WERI-Rb-1 (cell line): ENCODE results near the gene DES.

Source experiments
- DNase-seq: peaks from one replicate; pipeline ENCODE4 v3.0.0-alpha.2; 2020
- H3K27ac ChIP-seq: fragments of 250-450 bp; sonication (Bioruptor Pico); 2 replicates; pipeline ENCODE4 v1.5.1; 2020; ENCODE audit warnings: mild to moderate bottlenecking, moderate library complexity
- H3K27me3 ChIP-seq: fragments of 250-450 bp; sonication (Bioruptor Pico); 2 replicates; pipeline ENCODE4 v1.5.1; 2021; ENCODE audit warnings: mild to moderate bottlenecking, low read depth, moderate library complexity; ENCODE audit not compliant: insufficient read depth, severe bottlenecking
- H3K36me3 ChIP-seq: fragments of 250-450 bp; sonication (Bioruptor Pico); 2 replicates; pipeline ENCODE4 v1.5.1; 2020; ENCODE audit warnings: mild to moderate bottlenecking, moderate library complexity
- H3K4me3 ChIP-seq: 2 replicates; pipeline ENCODE4 v1.5.1; 2011; ENCODE audit warnings: low read depth, mild to moderate bottlenecking, control low read depth, low read length
- H3K9me3 ChIP-seq: fragments of 250-450 bp; sonication (Bioruptor Pico); 2 replicates; pipeline ENCODE4 v1.5.1; 2021; ENCODE audit warnings: mild to moderate bottlenecking, moderate library complexity; ENCODE audit not compliant: severe bottlenecking
- TF ChIP-seq, protein P1 (sequence below): IDR thresholded peaks from 2 replicates; pipeline ENCODE4 v1.5.1; 2011; ENCODE audit warnings: low read depth, mild to moderate bottlenecking, control low read depth, inconsistent platforms, low read length

DES gene

DNA sequence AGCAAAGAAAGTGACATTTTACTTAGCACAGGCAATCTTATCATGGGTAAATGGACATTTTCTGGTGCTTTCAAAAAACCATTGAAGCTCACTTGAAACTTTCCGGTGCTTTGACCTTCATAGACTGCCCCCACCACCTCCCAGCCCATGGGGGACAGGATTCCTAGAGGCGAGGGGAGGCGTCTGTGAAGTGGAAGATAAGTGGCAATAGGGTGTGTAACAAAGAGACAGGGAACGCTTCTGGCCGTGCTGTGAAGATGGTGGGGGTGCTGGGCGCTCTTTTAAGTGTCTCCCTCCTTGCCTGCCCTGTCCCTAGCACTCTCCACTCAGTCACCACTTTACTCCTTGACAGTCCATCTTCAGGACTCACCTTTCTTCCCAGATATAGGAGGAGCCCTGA lies 57.1 kb downstream of the DES start:
- H3K9me3 ChIP-seq, result no peaks in the 10 kb centered on the region
- no peak overlapping the region for H3K4me3 ChIP-seq
- DNase-seq, result no peak
- no peaks in the 10 kb centered on the region for H3K27me3 ChIP-seq
- H3K36me3 ChIP-seq, result no peaks in the 10 kb centered on the region; the same call in 1 of the 2 replicates
- no peak overlapping the region for H3K27ac ChIP-seq
- TF ChIP-seq, protein P1, sequence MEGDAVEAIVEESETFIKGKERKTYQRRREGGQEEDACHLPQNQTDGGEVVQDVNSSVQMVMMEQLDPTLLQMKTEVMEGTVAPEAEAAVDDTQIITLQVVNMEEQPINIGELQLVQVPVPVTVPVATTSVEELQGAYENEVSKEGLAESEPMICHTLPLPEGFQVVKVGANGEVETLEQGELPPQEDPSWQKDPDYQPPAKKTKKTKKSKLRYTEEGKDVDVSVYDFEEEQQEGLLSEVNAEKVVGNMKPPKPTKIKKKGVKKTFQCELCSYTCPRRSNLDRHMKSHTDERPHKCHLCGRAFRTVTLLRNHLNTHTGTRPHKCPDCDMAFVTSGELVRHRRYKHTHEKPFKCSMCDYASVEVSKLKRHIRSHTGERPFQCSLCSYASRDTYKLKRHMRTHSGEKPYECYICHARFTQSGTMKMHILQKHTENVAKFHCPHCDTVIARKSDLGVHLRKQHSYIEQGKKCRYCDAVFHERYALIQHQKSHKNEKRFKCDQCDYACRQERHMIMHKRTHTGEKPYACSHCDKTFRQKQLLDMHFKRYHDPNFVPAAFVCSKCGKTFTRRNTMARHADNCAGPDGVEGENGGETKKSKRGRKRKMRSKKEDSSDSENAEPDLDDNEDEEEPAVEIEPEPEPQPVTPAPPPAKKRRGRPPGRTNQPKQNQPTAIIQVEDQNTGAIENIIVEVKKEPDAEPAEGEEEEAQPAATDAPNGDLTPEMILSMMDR, result no peak

DNA sequence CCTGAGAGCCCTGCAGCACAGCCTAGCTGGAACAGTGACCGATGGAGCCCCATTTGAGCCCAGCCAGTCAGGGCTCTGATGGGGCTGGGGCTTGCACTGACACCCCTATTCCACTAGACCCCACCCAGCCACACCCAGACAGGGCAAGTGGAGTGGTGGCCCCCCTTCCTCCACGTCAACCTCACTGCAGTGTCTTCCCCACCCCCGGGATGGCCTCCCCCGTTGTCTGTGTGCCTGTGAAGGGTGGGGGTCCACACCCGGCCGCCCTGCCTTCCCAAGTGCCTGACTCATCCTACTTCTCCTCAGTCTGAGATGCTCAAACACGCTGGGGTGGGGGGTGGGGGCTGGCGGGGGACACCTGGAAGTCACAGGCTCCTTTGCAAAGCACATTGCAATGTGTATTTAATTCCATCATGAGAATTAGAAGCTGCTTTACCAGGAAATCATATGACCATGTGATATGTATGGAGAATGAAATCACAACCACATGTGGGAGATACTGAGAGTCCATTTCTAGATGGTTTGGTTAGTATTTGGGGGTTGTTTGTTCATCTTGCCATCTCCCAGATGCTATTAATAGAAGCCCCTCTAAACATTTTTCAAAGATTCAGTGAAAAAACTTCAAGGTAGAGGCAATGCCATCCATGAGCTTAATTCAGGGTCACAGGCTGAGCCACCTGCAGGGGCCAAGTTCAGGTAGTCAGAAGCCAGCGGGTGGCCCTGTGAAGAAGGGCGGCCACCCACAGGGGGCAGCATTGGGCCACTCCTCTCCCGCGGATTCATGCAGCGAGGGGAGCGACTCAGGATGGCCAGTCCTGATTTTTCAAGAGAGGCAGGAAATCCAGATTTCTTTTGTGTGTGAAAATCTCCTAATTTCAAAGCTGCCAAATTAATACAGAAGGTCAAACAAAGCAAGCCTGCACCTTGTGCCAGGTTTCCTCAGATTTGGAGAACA lies 57.8 kb downstream of the DES start:
- DNase-seq, result peak; percentile 82
- Histone ChIP-seq H3K27ac (peak overlapping the region; percentile 40; the same call in 1 of the 2 replicates), H3K4me3 (peak overlapping the region; percentile 41), H3K36me3 (no peaks in the 10 kb centered on the region; the same call in 1 of the 2 replicates), H3K27me3 (no peaks in the 10 kb centered on the region), H3K9me3 (no peaks in the 10 kb centered on the region)
- TF ChIP-seq, protein P1, result peak; percentile 89
